ENCODE results near the gene DDAH2. TPM values are rescaled to one million over a fixed set of nuclear protein-coding genes. Genes with fewer than 3 reads are reported as not detected.

The DDAH2 gene
- total RNA-seq, 1 donor from 2014 or later, result 108 TPM

GRCh38 chr6:31702405-31702818 lies 26.7 kb downstream of the DDAH2 start:
- no peak for TF ChIP-seq POLR2AphosphoS5 (IDR thresholded peaks at IDR 0.05; ENCODE audit: insufficient read depth in 1 of 2, low read depth in 1 of 2)
- TF ChIP-seq, protein P1, sequence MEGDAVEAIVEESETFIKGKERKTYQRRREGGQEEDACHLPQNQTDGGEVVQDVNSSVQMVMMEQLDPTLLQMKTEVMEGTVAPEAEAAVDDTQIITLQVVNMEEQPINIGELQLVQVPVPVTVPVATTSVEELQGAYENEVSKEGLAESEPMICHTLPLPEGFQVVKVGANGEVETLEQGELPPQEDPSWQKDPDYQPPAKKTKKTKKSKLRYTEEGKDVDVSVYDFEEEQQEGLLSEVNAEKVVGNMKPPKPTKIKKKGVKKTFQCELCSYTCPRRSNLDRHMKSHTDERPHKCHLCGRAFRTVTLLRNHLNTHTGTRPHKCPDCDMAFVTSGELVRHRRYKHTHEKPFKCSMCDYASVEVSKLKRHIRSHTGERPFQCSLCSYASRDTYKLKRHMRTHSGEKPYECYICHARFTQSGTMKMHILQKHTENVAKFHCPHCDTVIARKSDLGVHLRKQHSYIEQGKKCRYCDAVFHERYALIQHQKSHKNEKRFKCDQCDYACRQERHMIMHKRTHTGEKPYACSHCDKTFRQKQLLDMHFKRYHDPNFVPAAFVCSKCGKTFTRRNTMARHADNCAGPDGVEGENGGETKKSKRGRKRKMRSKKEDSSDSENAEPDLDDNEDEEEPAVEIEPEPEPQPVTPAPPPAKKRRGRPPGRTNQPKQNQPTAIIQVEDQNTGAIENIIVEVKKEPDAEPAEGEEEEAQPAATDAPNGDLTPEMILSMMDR (IDR thresholded peaks at IDR 0.05), result no peak
- TF ChIP-seq POLR2A (IDR thresholded peaks at IDR 0.05), result no peak
- Histone ChIP-seq H3K4me3 (peak overlapping the region; percentile 71 to 80), H3K27ac (peak overlapping the region; percentile 98), H3K4me1 (peaks cover 28% of the 10 kb centered on the region), H3K36me3 (peaks cover 0 to 15% of the 10 kb centered on the region in 2 donors), H3K9me3 (no peaks in the 10 kb centered on the region), H3K27me3 (no peaks in the 10 kb centered on the region)
- intact Hi-C loops (cut with DNase I), result no loop called here
- no peak for DNase-seq (ENCODE audit: extremely low spot score in 2 of 2)

- Histone ChIP-seq H3K36me3 (peaks cover 0 to 19% of the 10 kb centered on the region in 2 donors), H3K27ac (peak overlapping the region; percentile 98), H3K4me3 (peak overlapping the region; percentile 71 to 80), H3K27me3 (no peaks in the 10 kb centered on the region), H3K9me3 (no peaks in the 10 kb centered on the region), H3K4me1 (peaks cover 28% of the 10 kb centered on the region)
- TF ChIP-seq, protein P1 (IDR thresholded peaks at IDR 0.05), result no peak
- no peak for TF ChIP-seq POLR2AphosphoS5 (IDR thresholded peaks at IDR 0.05; ENCODE audit: insufficient read depth in 1 of 2, low read depth in 1 of 2)
- TF ChIP-seq POLR2A (IDR thresholded peaks at IDR 0.05), result no peak
- no peak for DNase-seq (ENCODE audit: extremely low spot score in 2 of 2)
- intact Hi-C loops (cut with DNase I), result loop anchor here (2.0 kb wide), 1 partner anchor 33 kb away; the partner anchor contains the start of gene LY6G5B
These were observed 27.3 kb downstream of the DDAH2 start for GRCh38 chr6:31701666-31702404.

- peaks cover 0 to 28% of the 10 kb centered on the region in 2 donors for H3K36me3 ChIP-seq
- peak overlapping the region; percentile 98 for H3K27ac ChIP-seq
- H3K4me3 ChIP-seq, result no peak overlapping the region
- intact Hi-C loops (cut with DNase I), result loop anchor here (2.0 kb wide), 1 partner anchor 32 kb away; the partner anchor contains the start of gene LY6G5B
- no peak for DNase-seq (ENCODE audit: extremely low spot score in 2 of 2)
- peaks cover 28% of the 10 kb centered on the region for H3K4me1 ChIP-seq
- H3K27me3 ChIP-seq, result no peaks in the 10 kb centered on the region
- no peak for TF ChIP-seq POLR2A (IDR thresholded peaks at IDR 0.05)
- TF ChIP-seq POLR2AphosphoS5 (IDR thresholded peaks at IDR 0.05; ENCODE audit: insufficient read depth in 1 of 2, low read depth in 1 of 2), result no peak
- TF ChIP-seq, protein P1 (IDR thresholded peaks at IDR 0.05), result no peak
- H3K9me3 ChIP-seq, result no peaks in the 10 kb centered on the region
These were observed 28.2 kb downstream of the DDAH2 start for GRCh38 chr6:31700740-31701401.

DNA sequence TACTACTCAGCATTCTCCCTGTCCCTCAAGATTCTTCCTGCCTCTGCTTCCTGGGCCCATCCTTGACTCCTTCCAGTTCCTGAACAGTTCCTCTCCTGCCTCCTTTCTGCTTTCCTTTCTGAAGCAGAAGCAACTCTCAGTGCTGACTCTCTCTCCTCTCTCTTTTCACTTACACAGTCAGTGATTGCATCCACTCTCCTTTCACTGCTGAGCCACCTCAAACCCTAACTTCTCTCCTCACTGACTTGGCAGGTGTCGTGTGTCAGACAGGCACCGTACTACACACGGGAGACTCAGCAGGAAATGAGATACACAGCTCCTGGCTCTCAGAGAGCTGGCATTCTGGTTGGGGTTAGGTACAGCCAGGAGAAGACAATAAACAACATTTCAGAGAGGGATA lies 31.5 kb downstream of the DDAH2 start:
- intact Hi-C loops (cut with DNase I), result no loop called here
- H3K4me1 ChIP-seq, result peaks cover 23% of the 10 kb centered on the region
- no peak for DNase-seq (ENCODE audit: extremely low spot score in 2 of 2)
- H3K27me3 ChIP-seq, result no peaks in the 10 kb centered on the region
- TF ChIP-seq POLR2A (IDR thresholded peaks at IDR 0.05), result no peak
- TF ChIP-seq POLR2AphosphoS5 (IDR thresholded peaks at IDR 0.05; ENCODE audit: insufficient read depth in 1 of 2, low read depth in 1 of 2), result no peak
- TF ChIP-seq, protein P1 (IDR thresholded peaks at IDR 0.05), result no peak
- no peak overlapping the region for H3K4me3 ChIP-seq
- no peak overlapping the region for H3K27ac ChIP-seq
- H3K36me3 ChIP-seq, result peaks cover 0 to 59% of the 10 kb centered on the region in 2 donors
- H3K9me3 ChIP-seq, result no peaks in the 10 kb centered on the region

Data from vagina (tissue), 2 donors.